MM.1S (cell line): ENCODE data around the gene POMZP3.
"Not testable (repeated sequence)": the region's sequence is repeated elsewhere in the genome, so short reads cannot be mapped to it uniquely, and the experiment has no call there.

Experiments used
- EZH2 ChIP-seq: fragments of 300-600 bp; sonication (generic); optimal IDR thresholded peaks from 2 replicates; pipeline ENCODE3; 2017; ENCODE audit warnings: low read depth, mild to moderate bottlenecking, antibody characterized with exemption, low read length, mixed read lengths
- EZH2phosphoT487 ChIP-seq: fragments of 300-600 bp; sonication (generic); IDR thresholded peaks from 2 replicates; pipeline ENCODE4 v1.6.1; 2018; ENCODE audit warnings: antibody characterized with exemption, low read length
- TF ChIP-seq, protein P1 (sequence below): fragments of 300-600 bp; sonication (generic); IDR thresholded peaks from 2 replicates; pipeline ENCODE4 v1.5.1; 2016; ENCODE audit warnings: antibody characterized with exemption, low read length, mixed read lengths

DNA sequence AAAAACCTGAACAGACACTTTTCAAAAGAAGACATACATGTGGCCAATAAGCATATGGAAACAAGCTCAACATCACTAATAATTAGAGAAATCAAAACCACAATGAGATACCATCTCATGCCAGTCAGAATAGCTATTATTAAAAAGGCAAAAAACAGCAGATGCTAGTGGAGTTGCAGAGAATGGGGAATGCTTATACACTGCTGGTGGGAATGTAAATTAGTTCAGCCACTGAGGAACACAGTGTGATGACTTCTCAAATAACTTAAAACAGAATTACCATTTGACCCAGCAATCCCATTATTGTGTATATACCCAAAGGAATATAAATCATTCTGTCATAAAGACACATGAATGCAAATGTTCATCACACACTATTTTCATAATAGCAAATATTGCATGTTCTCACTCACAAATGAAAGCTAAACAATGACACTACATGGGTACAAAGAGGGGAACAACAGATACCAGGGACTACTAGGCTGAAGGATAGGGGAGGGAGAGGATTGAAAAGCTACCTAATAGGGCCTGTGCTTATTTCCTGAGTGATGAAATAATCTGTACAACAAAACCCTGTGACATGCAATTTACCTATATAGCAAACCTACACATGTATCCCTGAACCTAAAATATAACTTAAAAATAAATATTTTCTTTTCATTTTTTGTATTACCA, 28.4 kb downstream of the POMZP3 start:
- TF ChIP-seq, protein P1, sequence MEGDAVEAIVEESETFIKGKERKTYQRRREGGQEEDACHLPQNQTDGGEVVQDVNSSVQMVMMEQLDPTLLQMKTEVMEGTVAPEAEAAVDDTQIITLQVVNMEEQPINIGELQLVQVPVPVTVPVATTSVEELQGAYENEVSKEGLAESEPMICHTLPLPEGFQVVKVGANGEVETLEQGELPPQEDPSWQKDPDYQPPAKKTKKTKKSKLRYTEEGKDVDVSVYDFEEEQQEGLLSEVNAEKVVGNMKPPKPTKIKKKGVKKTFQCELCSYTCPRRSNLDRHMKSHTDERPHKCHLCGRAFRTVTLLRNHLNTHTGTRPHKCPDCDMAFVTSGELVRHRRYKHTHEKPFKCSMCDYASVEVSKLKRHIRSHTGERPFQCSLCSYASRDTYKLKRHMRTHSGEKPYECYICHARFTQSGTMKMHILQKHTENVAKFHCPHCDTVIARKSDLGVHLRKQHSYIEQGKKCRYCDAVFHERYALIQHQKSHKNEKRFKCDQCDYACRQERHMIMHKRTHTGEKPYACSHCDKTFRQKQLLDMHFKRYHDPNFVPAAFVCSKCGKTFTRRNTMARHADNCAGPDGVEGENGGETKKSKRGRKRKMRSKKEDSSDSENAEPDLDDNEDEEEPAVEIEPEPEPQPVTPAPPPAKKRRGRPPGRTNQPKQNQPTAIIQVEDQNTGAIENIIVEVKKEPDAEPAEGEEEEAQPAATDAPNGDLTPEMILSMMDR: not testable (repeated sequence)
- not testable (repeated sequence) for TF ChIP-seq EZH2, EZH2phosphoT487
